Measurements from ENCODE around the gene MDC1. TPM values are rescaled to one million over a fixed set of nuclear protein-coding genes. Genes with fewer than 3 reads are reported as not detected.
A peak's percentile ranks its signal among the peaks of the same experiment; 100 is the strongest.

The MDC1 gene
- total and polyA plus RNA-seq, 4 experiments from 2014 or later = 9.8 to 73.5 (median 60.7) TPM; not detected in 1

- Histone ChIP-seq H3K27me3 (ENCODE audit: insufficient read depth, low read length) (no peaks in the 10 kb centered on the region), H3K4me1 (ENCODE audit: insufficient read depth, low read length) (no peaks in the 10 kb centered on the region), H3K27ac (ENCODE audit: low read depth, low read length) (no peak overlapping the region), H3K9me3 (ENCODE audit: control insufficient read depth in 1 of 2, low read length in 2 of 2) (no peaks in the 10 kb centered on the region), H3K4me3 (ENCODE audit: low read length in 2 of 2) (no peak overlapping the region), H3K36me3 (ENCODE audit: insufficient read depth, low read length) (no peaks in the 10 kb centered on the region)
- no peaks in the 10 kb centered on the region for H3K9me3 Mint-ChIP-seq
- H3K36me3 Mint-ChIP-seq = no peaks in the 10 kb centered on the region
- ChIA-PET CTCF (ENCODE audit: partially characterized antibody) (interaction anchor here (1.1 kb wide), 1 partner anchor 9 kb away, joined by 3 read pairs; no protein-coding TSS in a partner anchor), POLR2A (ENCODE audit: partially characterized antibody) (interaction anchor here (0.8 kb wide), 1 partner anchor 9 kb away, joined by 3 read pairs; no protein-coding TSS in a partner anchor)
- DNase-seq = no peak
- H3K4me3 Mint-ChIP-seq = no peak overlapping the region
- peak overlapping the region in 1 of 7 donors; percentile 42 for H3K27ac Mint-ChIP-seq
- no peaks in the 10 kb centered on the region for H3K27me3 Mint-ChIP-seq
- intact Hi-C loops (cut with micrococcal nuclease) = no loop called here
- peaks cover 3 to 11% (median 6%) of the 10 kb centered on the region in 4 donors for H3K4me1 Mint-ChIP-seq
Observed at GRCh38 chr6:30752157-30752927, 35.3 kb upstream of the MDC1 start.

- H3K27ac ChIP-seq (ENCODE audit: low read depth, low read length) = no peak overlapping the region
- POLR2A ChIA-PET (ENCODE audit: partially characterized antibody) = no interaction called here
Observed at GRCh38 chr6:30750379-30750668, 33.2 kb upstream of the MDC1 start.

GRCh38 chr6:30749554-30750378 is 32.7 kb upstream of the MDC1 start:
- Histone ChIP-seq H3K4me3 (ENCODE audit: low read length in 2 of 2) (no peak overlapping the region), H3K27ac (ENCODE audit: low read depth, low read length) (no peak overlapping the region), H3K4me1 (ENCODE audit: insufficient read depth, low read length) (no peaks in the 10 kb centered on the region), H3K36me3 (ENCODE audit: insufficient read depth, low read length) (no peaks in the 10 kb centered on the region), H3K27me3 (ENCODE audit: insufficient read depth, low read length) (no peaks in the 10 kb centered on the region), H3K9me3 (ENCODE audit: control insufficient read depth in 1 of 2, low read length in 2 of 2) (no peaks in the 10 kb centered on the region)
- Mint-ChIP-seq H3K36me3 (no peaks in the 10 kb centered on the region), H3K27ac (peak overlapping the region in 3 of 7 donors; percentile 23 to 83 (median 47)), H3K9me3 (no peaks in the 10 kb centered on the region), H3K4me3 (no peak overlapping the region), H3K27me3 (no peaks in the 10 kb centered on the region), H3K4me1 (peaks cover 6 to 15% (median 12%) of the 10 kb centered on the region in 4 donors)
- ChIA-PET POLR2A (ENCODE audit: partially characterized antibody) (no interaction called here), CTCF (ENCODE audit: partially characterized antibody) (no interaction called here)
- no peak for DNase-seq
- intact Hi-C loops (cut with micrococcal nuclease) = no loop called here

More at GRCh38 chr6:30750379-30750668, 33.2 kb upstream of the MDC1 start:
- CTCF ChIA-PET (ENCODE audit: partially characterized antibody) = no interaction called here
- no peaks in the 10 kb centered on the region for H3K36me3 ChIP-seq (ENCODE audit: insufficient read depth, low read length)
- no peaks in the 10 kb centered on the region for H3K27me3 Mint-ChIP-seq
- H3K4me3 Mint-ChIP-seq = no peak overlapping the region
- intact Hi-C loops (cut with micrococcal nuclease) = no loop called here
- H3K9me3 Mint-ChIP-seq = no peaks in the 10 kb centered on the region
- DNase-seq = no peak
- H3K4me1 Mint-ChIP-seq = peaks cover 3 to 12% (median 8%) of the 10 kb centered on the region in 4 donors
- no peaks in the 10 kb centered on the region for H3K9me3 ChIP-seq (ENCODE audit: control insufficient read depth in 1 of 2, low read length in 2 of 2)
- H3K27ac Mint-ChIP-seq = peak overlapping the region in 1 of 7 donors; percentile 47
- no peaks in the 10 kb centered on the region for H3K4me1 ChIP-seq (ENCODE audit: insufficient read depth, low read length)
- no peaks in the 10 kb centered on the region for H3K27me3 ChIP-seq (ENCODE audit: insufficient read depth, low read length)
- no peak overlapping the region for H3K4me3 ChIP-seq (ENCODE audit: low read length in 2 of 2)
- H3K36me3 Mint-ChIP-seq = no peaks in the 10 kb centered on the region

GRCh38 chr6:30748851-30749540 is 31.9 kb upstream of the MDC1 start:
- no peak for DNase-seq
- ChIA-PET POLR2A (ENCODE audit: partially characterized antibody) (no interaction called here), CTCF (ENCODE audit: partially characterized antibody) (no interaction called here)
- Mint-ChIP-seq H3K4me1 (peaks cover 6 to 17% (median 16%) of the 10 kb centered on the region in 4 donors), H3K9me3 (no peaks in the 10 kb centered on the region), H3K4me3 (no peak overlapping the region), H3K36me3 (no peaks in the 10 kb centered on the region), H3K27ac (peak overlapping the region in 1 of 7 donors; percentile 23), H3K27me3 (no peaks in the 10 kb centered on the region)
- H3K4me3 ChIP-seq (ENCODE audit: low read length in 2 of 2) = no peak overlapping the region
- H3K27me3 ChIP-seq (ENCODE audit: insufficient read depth, low read length) = no peaks in the 10 kb centered on the region
- peaks cover 3% of the 10 kb centered on the region for H3K4me1 ChIP-seq (ENCODE audit: insufficient read depth, low read length)
- H3K27ac ChIP-seq (ENCODE audit: low read depth, low read length) = no peak overlapping the region
- H3K9me3 ChIP-seq (ENCODE audit: control insufficient read depth in 1 of 2, low read length in 2 of 2) = no peaks in the 10 kb centered on the region
- no peaks in the 10 kb centered on the region for H3K36me3 ChIP-seq (ENCODE audit: insufficient read depth, low read length)
- intact Hi-C loops (cut with micrococcal nuclease) = no loop called here

- Histone ChIP-seq H3K27ac (ENCODE audit: low read depth, low read length) (no peak overlapping the region), H3K4me1 (ENCODE audit: insufficient read depth, low read length) (peaks cover 7% of the 10 kb centered on the region), H3K27me3 (ENCODE audit: insufficient read depth, low read length) (no peaks in the 10 kb centered on the region), H3K36me3 (ENCODE audit: insufficient read depth, low read length) (no peaks in the 10 kb centered on the region), H3K9me3 (ENCODE audit: control insufficient read depth in 1 of 2, low read length in 2 of 2) (no peaks in the 10 kb centered on the region), H3K4me3 (ENCODE audit: low read length in 2 of 2) (no peak overlapping the region)
- Mint-ChIP-seq H3K4me3 (peak overlapping the region in 1 of 8 donors; percentile 16), H3K9me3 (no peaks in the 10 kb centered on the region), H3K27ac (peak overlapping the region in 3 of 7 donors; percentile 10 to 68 (median 61)), H3K27me3 (no peaks in the 10 kb centered on the region), H3K36me3 (peaks cover 0 to 3% of the 10 kb centered on the region in 2 donors), H3K4me1 (peaks cover 15 to 26% (median 21%) of the 10 kb centered on the region in 4 donors)
- ChIA-PET CTCF (ENCODE audit: partially characterized antibody) (interaction anchor here (0.8 to 1.7 kb wide), 5 partner anchors 17 to 81 kb away, joined by 3 to 9 read pairs (median 3); no protein-coding TSS in a partner anchor), POLR2A (ENCODE audit: partially characterized antibody) (interaction anchor here (1.2 kb wide), 1 partner anchor 61 kb away, joined by 3 read pairs; no protein-coding TSS in a partner anchor)
- DNase-seq = no peak
- intact Hi-C loops (cut with micrococcal nuclease) = no loop called here
Observed at GRCh38 chr6:30747902-30748769, 31.1 kb upstream of the MDC1 start.

- Mint-ChIP-seq H3K27me3 (no peaks in the 10 kb centered on the region), H3K4me1 (peaks cover 19 to 30% (median 23%) of the 10 kb centered on the region in 4 donors), H3K4me3 (peak overlapping the region in 1 of 8 donors; percentile 16), H3K36me3 (peaks cover 0 to 7% of the 10 kb centered on the region in 2 donors), H3K9me3 (no peaks in the 10 kb centered on the region), H3K27ac (peak overlapping the region in 4 of 7 donors; percentile 3 to 65 (median 54))
- H3K27ac ChIP-seq (ENCODE audit: low read depth, low read length) = no peak overlapping the region
- ChIA-PET CTCF (ENCODE audit: partially characterized antibody) (interaction anchor here (0.8 to 1.7 kb wide), 10 partner anchors 17 to 340 kb away, joined by 3 to 9 read pairs (median 4); partner anchors contain the start of gene VARS2), POLR2A (ENCODE audit: partially characterized antibody) (interaction anchor here (0.5 to 1.5 kb wide), 6 partner anchors 23 to 161 kb away, joined by 3 to 4 read pairs (median 3); partner anchors contain the start of gene GTF2H4)
- intact Hi-C loops (cut with micrococcal nuclease) = no loop called here
- no peaks in the 10 kb centered on the region for H3K9me3 ChIP-seq (ENCODE audit: control insufficient read depth in 1 of 2, low read length in 2 of 2)
- H3K4me3 ChIP-seq (ENCODE audit: low read length in 2 of 2) = no peak overlapping the region
- DNase-seq = no peak
- H3K4me1 ChIP-seq (ENCODE audit: insufficient read depth, low read length) = peaks cover 10% of the 10 kb centered on the region
- no peaks in the 10 kb centered on the region for H3K36me3 ChIP-seq (ENCODE audit: insufficient read depth, low read length)
- H3K27me3 ChIP-seq (ENCODE audit: insufficient read depth, low read length) = no peaks in the 10 kb centered on the region
Observed at GRCh38 chr6:30747300-30747687, 30.2 kb upstream of the MDC1 start.

Measured in CD4-positive, alpha-beta memory T cell (primary cell).